Ishikawa (cell line): Measurements from ENCODE around the gene AVPR1A.

Source experiments
- CEBPB ChIP-seq: IDR thresholded peaks from 2 replicates; pipeline ENCODE4 v1.6.1; 2012
- CREB1 ChIP-seq: IDR thresholded peaks from 2 replicates; pipeline ENCODE4 v1.6.1; 2012; ENCODE audit warnings: low read depth
- FOXM1 ChIP-seq: IDR thresholded peaks from 2 replicates; pipeline ENCODE4 v1.6.1; 2012; ENCODE audit warnings: low read depth, borderline replicate concordance
- NFIC ChIP-seq: IDR thresholded peaks from 2 replicates; pipeline ENCODE4 v1.6.1; 2012
- RAD21 ChIP-seq: IDR thresholded peaks from 2 replicates; pipeline ENCODE4 v1.6.1; 2012; ENCODE audit warnings: low read depth
- TAF1 ChIP-seq: IDR thresholded peaks from 2 replicates; pipeline ENCODE4 v1.6.1; 2012; ENCODE audit warnings: low read depth, mild to moderate bottlenecking
- TEAD4 ChIP-seq: IDR thresholded peaks from 2 replicates; pipeline ENCODE4 v1.6.1; 2012
- ZBTB7A ChIP-seq: IDR thresholded peaks from 2 replicates; pipeline ENCODE4 v1.6.1; 2012; ENCODE audit warnings: low read depth
- TF ChIP-seq, protein P1 (sequence below): IDR thresholded peaks from 2 replicates; pipeline ENCODE4 v1.6.1; 2012; ENCODE audit warnings: low read depth, mild to moderate bottlenecking

The AVPR1A gene

DNA sequence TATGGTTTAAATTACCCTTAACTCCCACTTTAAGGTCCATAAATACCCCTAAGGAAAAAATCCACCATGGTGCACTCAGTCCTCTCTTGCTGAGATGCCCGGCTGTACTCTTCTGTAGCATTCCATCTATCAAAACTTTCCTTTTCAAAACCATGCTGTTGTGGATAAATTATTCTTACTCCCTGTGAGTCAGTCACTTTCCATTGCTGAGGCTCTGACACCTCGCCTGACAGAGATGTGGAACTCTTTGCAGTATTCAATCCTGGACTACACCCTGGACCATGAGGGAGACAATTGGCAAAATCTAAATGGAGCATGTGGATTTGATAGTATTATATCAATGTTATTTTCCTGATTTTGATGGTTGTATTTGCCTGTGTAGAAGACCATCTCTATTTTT is 49.1 kb downstream of the AVPR1A start:
- TF ChIP-seq CREB1 = no peak
- TF ChIP-seq CEBPB = no peak
- TF ChIP-seq RAD21 = no peak

- no peak for TF ChIP-seq ZBTB7A
- TF ChIP-seq, protein P1, sequence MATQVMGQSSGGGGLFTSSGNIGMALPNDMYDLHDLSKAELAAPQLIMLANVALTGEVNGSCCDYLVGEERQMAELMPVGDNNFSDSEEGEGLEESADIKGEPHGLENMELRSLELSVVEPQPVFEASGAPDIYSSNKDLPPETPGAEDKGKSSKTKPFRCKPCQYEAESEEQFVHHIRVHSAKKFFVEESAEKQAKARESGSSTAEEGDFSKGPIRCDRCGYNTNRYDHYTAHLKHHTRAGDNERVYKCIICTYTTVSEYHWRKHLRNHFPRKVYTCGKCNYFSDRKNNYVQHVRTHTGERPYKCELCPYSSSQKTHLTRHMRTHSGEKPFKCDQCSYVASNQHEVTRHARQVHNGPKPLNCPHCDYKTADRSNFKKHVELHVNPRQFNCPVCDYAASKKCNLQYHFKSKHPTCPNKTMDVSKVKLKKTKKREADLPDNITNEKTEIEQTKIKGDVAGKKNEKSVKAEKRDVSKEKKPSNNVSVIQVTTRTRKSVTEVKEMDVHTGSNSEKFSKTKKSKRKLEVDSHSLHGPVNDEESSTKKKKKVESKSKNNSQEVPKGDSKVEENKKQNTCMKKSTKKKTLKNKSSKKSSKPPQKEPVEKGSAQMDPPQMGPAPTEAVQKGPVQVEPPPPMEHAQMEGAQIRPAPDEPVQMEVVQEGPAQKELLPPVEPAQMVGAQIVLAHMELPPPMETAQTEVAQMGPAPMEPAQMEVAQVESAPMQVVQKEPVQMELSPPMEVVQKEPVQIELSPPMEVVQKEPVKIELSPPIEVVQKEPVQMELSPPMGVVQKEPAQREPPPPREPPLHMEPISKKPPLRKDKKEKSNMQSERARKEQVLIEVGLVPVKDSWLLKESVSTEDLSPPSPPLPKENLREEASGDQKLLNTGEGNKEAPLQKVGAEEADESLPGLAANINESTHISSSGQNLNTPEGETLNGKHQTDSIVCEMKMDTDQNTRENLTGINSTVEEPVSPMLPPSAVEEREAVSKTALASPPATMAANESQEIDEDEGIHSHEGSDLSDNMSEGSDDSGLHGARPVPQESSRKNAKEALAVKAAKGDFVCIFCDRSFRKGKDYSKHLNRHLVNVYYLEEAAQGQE = no peak
- TF ChIP-seq RAD21 = peak; percentile 29; the same call in 1 of the 2 replicates
- TF ChIP-seq TAF1 = no peak
Measured at GRCh38 chr12:63098851-63099250, 52.1 kb downstream of the AVPR1A start.

DNA sequence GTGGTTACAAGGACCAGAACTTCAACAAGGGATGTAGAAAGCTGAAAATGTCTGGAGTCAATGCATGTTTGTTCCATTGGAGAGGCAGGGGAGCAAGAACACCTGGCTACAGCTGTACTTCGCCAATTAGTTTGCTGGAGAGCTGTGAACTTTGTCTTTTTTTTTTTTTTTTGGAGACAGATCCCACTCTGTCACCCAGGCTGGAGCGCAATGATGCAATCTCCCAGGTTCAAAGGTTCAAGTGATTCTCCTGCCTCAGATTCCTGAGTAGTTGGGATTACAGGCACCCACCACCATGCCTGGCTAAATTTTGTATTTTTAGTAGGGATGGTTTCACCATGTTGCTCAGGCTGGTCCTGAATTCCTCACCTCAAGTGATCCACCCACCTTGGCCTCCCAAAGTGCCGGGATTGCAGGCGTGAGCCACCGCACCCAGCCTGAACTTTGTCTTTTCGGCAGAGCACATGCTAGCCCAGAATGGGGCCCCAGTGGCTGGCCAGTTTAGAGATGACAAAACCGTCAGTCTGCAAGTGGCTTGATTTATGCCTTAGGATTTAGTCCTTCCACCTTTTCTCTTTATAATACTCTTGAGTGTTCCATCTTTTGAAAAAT is 55.5 kb downstream of the AVPR1A start:
- no peak for TF ChIP-seq TEAD4

- TF ChIP-seq FOXM1 = no peak
- no peak for TF ChIP-seq TEAD4
- TF ChIP-seq, protein P1 = no peak
- no peak for TF ChIP-seq CEBPB
Measured at GRCh38 chr12:63093711-63094110, 57.3 kb downstream of the AVPR1A start.

GRCh38 chr12:63093084-63093483 is 57.9 kb downstream of the AVPR1A start:
- no peak for TF ChIP-seq NFIC
